Fibroblast of villous mesenchyme (primary cell): ENCODE data around the gene CRPPA. TPM values are rescaled to one million over a fixed set of nuclear protein-coding genes. Genes with fewer than 3 reads are reported as not detected.
"Not testable (repeated sequence)": the region's sequence is repeated elsewhere in the genome, so short reads cannot be mapped to it uniquely, and the experiment has no call there.

Experiments used
- DNase-seq: peaks from one replicate; pipeline ENCODE4 v3.0.0-alpha.2; 2010; ENCODE audit warnings: low read depth
- H3K4me3 ChIP-seq: 2 replicates; pipeline ENCODE4 v1.5.1; 2011; ENCODE audit warnings: low read depth, mild to moderate bottlenecking, low read length
- total RNA-seq: library from RNA; depleted of rRNA; stranded (reverse); fragments of >200 nt; gene quantifications from 2 replicates; pipeline ENCODE4 v1.2.3, GENCODE V29; 2012
- TF ChIP-seq, protein P1 (sequence below): IDR thresholded peaks from 2 replicates; pipeline ENCODE4 v1.5.1; 2012; ENCODE audit warnings: low read depth, mild to moderate bottlenecking, low read length; ENCODE audit not compliant: insufficient read depth

Gene CRPPA
- total RNA-seq, 1 donor: 2.6 TPM

DNA sequence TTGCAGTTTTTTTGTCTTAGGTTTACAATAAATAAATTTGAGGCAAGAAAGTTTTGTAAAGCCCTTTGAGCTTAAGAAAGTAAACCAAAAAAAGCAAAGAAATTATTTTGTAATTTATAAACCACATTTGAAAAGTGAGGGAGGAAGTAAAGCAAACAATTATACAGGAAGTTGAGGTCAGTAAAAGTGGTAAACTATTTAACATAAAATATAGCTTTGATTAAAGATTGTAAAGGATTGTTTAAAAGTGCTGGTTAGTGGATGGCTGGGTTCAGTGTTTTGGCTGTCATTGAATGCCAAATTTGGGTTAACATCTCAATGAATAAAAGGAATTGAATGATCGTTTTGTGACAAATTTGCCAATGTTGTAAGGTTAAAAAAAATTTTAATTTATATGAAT lies 34.3 kb upstream of the CRPPA start:
- TF ChIP-seq, protein P1, sequence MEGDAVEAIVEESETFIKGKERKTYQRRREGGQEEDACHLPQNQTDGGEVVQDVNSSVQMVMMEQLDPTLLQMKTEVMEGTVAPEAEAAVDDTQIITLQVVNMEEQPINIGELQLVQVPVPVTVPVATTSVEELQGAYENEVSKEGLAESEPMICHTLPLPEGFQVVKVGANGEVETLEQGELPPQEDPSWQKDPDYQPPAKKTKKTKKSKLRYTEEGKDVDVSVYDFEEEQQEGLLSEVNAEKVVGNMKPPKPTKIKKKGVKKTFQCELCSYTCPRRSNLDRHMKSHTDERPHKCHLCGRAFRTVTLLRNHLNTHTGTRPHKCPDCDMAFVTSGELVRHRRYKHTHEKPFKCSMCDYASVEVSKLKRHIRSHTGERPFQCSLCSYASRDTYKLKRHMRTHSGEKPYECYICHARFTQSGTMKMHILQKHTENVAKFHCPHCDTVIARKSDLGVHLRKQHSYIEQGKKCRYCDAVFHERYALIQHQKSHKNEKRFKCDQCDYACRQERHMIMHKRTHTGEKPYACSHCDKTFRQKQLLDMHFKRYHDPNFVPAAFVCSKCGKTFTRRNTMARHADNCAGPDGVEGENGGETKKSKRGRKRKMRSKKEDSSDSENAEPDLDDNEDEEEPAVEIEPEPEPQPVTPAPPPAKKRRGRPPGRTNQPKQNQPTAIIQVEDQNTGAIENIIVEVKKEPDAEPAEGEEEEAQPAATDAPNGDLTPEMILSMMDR: no peak
- H3K4me3 ChIP-seq: no peak overlapping the region
- DNase-seq: no peak

DNA sequence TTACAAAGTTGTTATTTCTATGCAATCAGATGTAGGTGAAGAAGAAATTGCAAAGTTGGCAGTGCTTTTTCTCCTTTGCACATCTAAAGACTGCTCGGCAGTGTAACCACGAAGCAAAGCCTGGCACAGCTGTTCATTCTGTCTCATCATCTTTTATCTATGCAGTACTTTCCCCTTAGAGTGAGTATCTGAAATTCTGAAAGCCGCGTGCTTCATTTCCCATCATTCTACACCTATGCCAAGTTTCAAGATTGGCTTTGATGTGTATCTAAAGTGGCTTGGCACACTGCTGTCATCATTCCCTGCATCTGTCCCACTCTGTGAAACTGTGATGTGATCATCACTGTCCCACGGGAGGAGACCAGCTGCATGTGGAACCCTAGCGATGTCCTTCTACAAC lies 29.0 kb upstream of the CRPPA start:
- DNase-seq: no peak
- TF ChIP-seq, protein P1: no peak
- H3K4me3 ChIP-seq: no peak overlapping the region

DNA sequence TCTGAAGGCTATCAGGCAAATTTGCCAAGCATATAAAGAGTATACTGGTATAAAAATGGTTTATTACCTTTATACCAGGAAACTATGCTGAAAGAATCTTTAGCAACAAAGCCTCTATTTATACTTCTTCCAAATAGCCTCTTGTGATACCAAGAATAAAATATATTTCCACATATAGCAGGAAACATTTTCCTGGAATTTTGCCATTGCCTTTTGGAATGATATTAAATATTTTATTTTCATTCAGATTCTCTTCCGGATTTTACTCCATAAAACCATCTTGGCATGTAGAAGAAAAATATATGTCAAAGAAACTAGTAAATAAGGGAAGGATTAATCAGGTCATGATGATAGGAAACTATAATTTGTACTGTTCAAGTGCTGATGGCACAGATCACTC lies 26.5 kb upstream of the CRPPA start:
- TF ChIP-seq, protein P1: no peak
- no peak for DNase-seq
- no peak overlapping the region for H3K4me3 ChIP-seq

DNA sequence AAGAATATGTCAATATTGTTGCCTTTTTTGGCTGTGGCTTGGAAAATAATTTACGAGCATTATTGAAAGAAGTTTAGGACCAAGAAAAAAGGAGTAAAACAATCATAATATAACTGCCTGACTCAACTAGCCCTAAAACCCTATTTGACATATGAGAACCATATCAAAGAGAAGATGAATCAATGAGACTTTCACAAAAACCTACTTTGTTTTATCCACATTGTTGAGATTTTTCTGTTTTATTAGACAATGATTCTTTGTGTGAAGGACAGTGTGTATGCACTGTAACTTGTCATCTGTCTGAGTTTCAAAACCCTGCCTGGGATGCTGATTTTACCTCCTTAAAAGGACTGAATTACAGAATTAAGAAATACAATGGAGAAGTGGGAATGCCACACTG lies 25.2 kb upstream of the CRPPA start:
- no peak for DNase-seq
- no peak overlapping the region for H3K4me3 ChIP-seq
- TF ChIP-seq, protein P1: no peak

DNA sequence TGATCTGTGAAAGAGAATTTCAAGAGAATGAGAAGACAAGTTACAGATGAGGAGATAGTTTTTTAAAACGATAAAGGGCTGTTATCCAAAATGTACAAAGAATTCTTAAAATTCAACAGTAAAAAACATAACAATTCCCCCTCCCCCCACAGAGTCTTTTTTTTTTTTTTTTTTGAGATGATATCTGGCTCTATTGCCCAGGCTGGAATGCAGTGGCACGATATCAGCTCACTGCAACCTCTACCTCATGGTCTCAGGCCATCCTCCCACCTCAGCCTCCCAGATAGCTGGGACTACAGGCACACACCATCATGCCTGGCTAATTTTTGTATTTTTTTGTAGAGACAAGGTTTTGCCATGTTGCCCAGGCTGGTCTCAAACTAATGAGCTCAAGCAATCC lies 22.5 kb upstream of the CRPPA start:
- not testable (repeated sequence) for DNase-seq, H3K4me3 ChIP-seq

DNA sequence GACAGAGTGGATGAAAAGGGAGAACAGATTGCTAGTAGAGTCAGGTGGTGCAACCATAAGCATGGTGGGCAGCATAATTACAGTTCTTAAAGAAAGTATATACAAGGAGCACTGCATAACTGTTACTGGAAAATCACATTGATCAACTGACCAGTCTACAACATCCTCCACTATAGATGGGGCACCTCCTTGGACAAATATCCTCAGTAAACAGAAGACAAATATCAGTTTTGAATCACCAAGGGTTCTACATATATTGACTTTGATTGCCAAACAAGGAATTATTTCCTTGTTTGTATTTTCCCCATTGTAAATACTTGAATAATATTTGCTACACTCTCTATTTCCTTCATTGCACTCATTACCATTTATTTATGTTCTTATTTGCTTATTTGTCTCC lies 17.6 kb upstream of the CRPPA start:
- TF ChIP-seq, protein P1: no peak
- no peak for DNase-seq
- no peak overlapping the region for H3K4me3 ChIP-seq

DNA sequence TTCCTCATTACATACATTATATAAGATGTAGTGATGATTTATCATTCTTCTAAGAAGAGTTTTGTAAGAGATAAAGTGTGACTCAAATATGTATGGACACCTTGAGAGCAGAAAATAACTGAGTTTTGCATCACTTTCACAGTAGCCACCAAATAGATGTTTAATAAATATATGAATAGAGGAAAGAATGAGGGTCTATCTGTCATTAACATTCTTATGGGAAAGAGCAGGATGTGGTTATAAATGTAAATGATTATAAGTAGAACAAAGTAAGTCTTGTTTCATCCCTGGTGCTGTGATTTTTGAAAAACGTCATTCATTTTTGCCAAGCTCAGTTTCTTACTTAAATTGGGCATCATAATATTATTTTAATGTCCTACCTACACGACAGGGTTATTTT lies 15.0 kb upstream of the CRPPA start:
- no peak for DNase-seq
- TF ChIP-seq, protein P1: no peak

More for the DNA sequence above, 15.0 kb upstream of the CRPPA start:
- no peak overlapping the region for H3K4me3 ChIP-seq
